H1 (cell line): ENCODE data around the gene MSTO1. TPM values are rescaled to one million over a fixed set of nuclear protein-coding genes. Genes with fewer than 3 reads are reported as not detected.
"Not testable (repeated sequence)": the region's sequence is repeated elsewhere in the genome, so short reads cannot be mapped to it uniquely, and the experiment has no call there.

ENCODE experiments used
- CTCF ChIA-PET: fragments of 300-600 bp; sonication (Branson Sonifier 250); formaldehyde crosslinking; loops from one replicate; lab custom pipeline; 2021; ENCODE audit not compliant: partially characterized antibody; lab: Charles Lee
- POLR2A ChIA-PET: fragments of 300-600 bp; sonication (Branson Sonifier 250); formaldehyde crosslinking; loops from one replicate; lab custom pipeline; 2021; ENCODE audit warnings: inconsistent platforms; ENCODE audit not compliant: partially characterized antibody; lab: Charles Lee
- DNase-seq, 2 experiments: peaks; one replicate each; pipeline versions ENCODE4 v3.0.0 to v3.0.0-alpha.2; 2010 to 2022; ENCODE audit warnings: low spot score in 2 of 2, low read depth in 1 of 2, mixed read lengths in 1 of 2
- FAIRE-seq: peaks from 2 replicates; lab custom pipeline; 2011; peaks lifted over from hg19 to GRCh38; lab: Jason Lieb, UNC
- H2AFZ ChIP-seq: 2 replicates; pipeline ENCODE4 v1.8.1; 2012; ENCODE audit warnings: low read length, inconsistent platforms
- H2AK5ac ChIP-seq: 2 replicates; pipeline ENCODE4 v1.6.1; 2013; ENCODE audit warnings: low read depth, low read length
- H2BK120ac ChIP-seq: replicated peaks from 2 replicates; pipeline ENCODE3; 2013; ENCODE audit warnings: low read depth, low read length, inconsistent platforms
- H2BK12ac ChIP-seq: 2 replicates; pipeline ENCODE4 v1.6.1; 2013; ENCODE audit warnings: low read depth, low read length
- H2BK15ac ChIP-seq: 2 replicates; pipeline ENCODE4 v1.6.1; 2013; ENCODE audit warnings: low read length
- H2BK20ac ChIP-seq: 2 replicates; pipeline ENCODE4 v1.6.1; 2013; ENCODE audit warnings: low read length
- H2BK5ac ChIP-seq: 2 replicates; pipeline ENCODE4 v1.6.1; 2013; ENCODE audit warnings: low read depth, low read length
- H3K14ac ChIP-seq: 2 replicates; pipeline ENCODE4 v1.6.1; 2013; ENCODE audit warnings: inconsistent platforms; ENCODE audit not compliant: insufficient read length
- H3K18ac ChIP-seq: 2 replicates; pipeline ENCODE4 v1.6.1; 2013; ENCODE audit warnings: low read length; ENCODE audit errors: extremely low read depth
- H3K23ac ChIP-seq: 2 replicates; pipeline ENCODE4 v1.6.1; 2013; ENCODE audit warnings: inconsistent platforms; ENCODE audit not compliant: insufficient read length
- H3K23me2 ChIP-seq: 2 replicates; pipeline ENCODE4 v1.6.1; 2013; ENCODE audit warnings: low read depth, low read length
- H3K27ac ChIP-seq: 2 replicates; pipeline ENCODE4 v1.6.1; 2011; ENCODE audit warnings: low read depth, low read length, inconsistent platforms
- H3K27me3 ChIP-seq, 4 experiments: replicated peaks in 1 of 4; 1 replicate in 1 of 4; 2 replicates in 3 of 4; pipeline versions ENCODE4 v1.6.1 to v1.8.1; 2011 to 2013; ENCODE audit warnings: low read length in 3 of 4, mild to moderate bottlenecking in 3 of 4, inconsistent platforms in 2 of 4, mixed read lengths in 2 of 4, moderate library complexity in 1 of 4; ENCODE audit not compliant: control insufficient read depth in 3 of 4, insufficient read depth in 3 of 4; ENCODE audit errors: extremely low read depth in 1 of 4
- H3K36me3 ChIP-seq, 4 experiments: 2 replicates each; pipeline versions ENCODE4 v1.6.1 to v1.8.1; 2011 to 2013; ENCODE audit warnings: mild to moderate bottlenecking in 4 of 4, low read length in 3 of 4, moderate library complexity in 2 of 4, control low read depth in 1 of 4, inconsistent platforms in 1 of 4; ENCODE audit not compliant: insufficient read depth in 4 of 4, control insufficient read depth in 2 of 4
- H3K4ac ChIP-seq: replicated peaks from 2 replicates; pipeline ENCODE3; 2013; ENCODE audit warnings: low read length, low read depth, mixed read lengths, inconsistent platforms; ENCODE audit not compliant: insufficient read length
- H3K4me1 ChIP-seq, 4 experiments: replicated peaks in 1 of 4; 1 replicate in 1 of 4; 2 replicates in 3 of 4; pipeline versions ENCODE4 v1.6.1 to v1.8.1; 2011 to 2013; ENCODE audit warnings: low read length in 3 of 4, inconsistent platforms in 2 of 4, mixed read lengths in 1 of 4; ENCODE audit not compliant: insufficient read depth in 4 of 4, control insufficient read depth in 3 of 4
- H3K4me2 ChIP-seq, 2 experiments: 2 replicates each; pipeline versions ENCODE4 v1.6.1 to v1.8.1; 2011 to 2013; ENCODE audit warnings: low read depth in 2 of 2, low read length in 2 of 2, control low read depth in 1 of 2, inconsistent platforms in 1 of 2, mild to moderate bottlenecking in 1 of 2; ENCODE audit not compliant: insufficient read depth in 1 of 2
- H3K4me3 ChIP-seq, 4 experiments: fragments of 200-600, 300-600 bp in 1 of 4; sonication (generic), shearing (Covaris generic), sonication (Bioruptor Twin) in 1 of 4; 2 replicates each; pipeline versions ENCODE4 v1.5.1 to v1.8.1; 2011 to 2016; ENCODE audit warnings: low read length in 4 of 4, low read depth in 3 of 4, control low read depth in 2 of 4, inconsistent platforms in 2 of 4, mild to moderate bottlenecking in 2 of 4, mixed read lengths in 1 of 4, moderate library complexity in 1 of 4; ENCODE audit not compliant: insufficient read depth in 2 of 4; ENCODE audit errors: extremely low read depth in 1 of 4
- H3K56ac ChIP-seq: replicated peaks from 2 replicates; pipeline ENCODE3; 2013; ENCODE audit warnings: low read depth, mild to moderate bottlenecking, mixed read lengths, low read length, inconsistent platforms; ENCODE audit not compliant: insufficient read length
- H3K79me1 ChIP-seq: 2 replicates; pipeline ENCODE4 v1.6.1; 2013; ENCODE audit warnings: low read depth, low read length, control low read depth
- H3K79me2 ChIP-seq, 2 experiments: 2 replicates each; pipeline versions ENCODE4 v1.6.1 to v1.8.1; 2012 to 2013; ENCODE audit warnings: low read length in 2 of 2, mild to moderate bottlenecking in 2 of 2, inconsistent platforms in 1 of 2; ENCODE audit not compliant: insufficient read depth in 2 of 2, control insufficient read depth in 1 of 2
- H3K9ac ChIP-seq, 4 experiments: replicated peaks in 1 of 4; 1 replicate in 1 of 4; 2 replicates in 3 of 4; pipeline versions ENCODE4 v1.6.1 to v1.8.1; 2011 to 2013; ENCODE audit warnings: low read depth in 3 of 4, low read length in 3 of 4, control low read depth in 2 of 4, mild to moderate bottlenecking in 2 of 4, moderate library complexity in 2 of 4, inconsistent platforms in 1 of 4; ENCODE audit errors: extremely low read depth in 1 of 4
- H3K9me3 ChIP-seq, 2 experiments: 2 replicates each; pipeline versions ENCODE4 v1.6.1 to v1.8.1; 2012 to 2013; ENCODE audit warnings: mild to moderate bottlenecking in 2 of 2, moderate library complexity in 2 of 2, control low read depth in 1 of 2, inconsistent platforms in 1 of 2, low read depth in 1 of 2, low read length in 1 of 2, mixed read lengths in 1 of 2; ENCODE audit not compliant: insufficient read depth in 2 of 2
- H4K20me1 ChIP-seq, 2 experiments: replicated peaks in 1 of 2; 2 replicates each; pipeline versions ENCODE3 to v1.8.1; 2011 to 2013; ENCODE audit warnings: inconsistent platforms in 2 of 2, low read length in 2 of 2, mild to moderate bottlenecking in 1 of 2; ENCODE audit not compliant: insufficient read depth in 2 of 2, control insufficient read depth in 1 of 2
- H4K5ac ChIP-seq: 2 replicates; pipeline ENCODE4 v1.6.1; 2013; ENCODE audit warnings: low read length, low read depth, mixed read lengths, inconsistent platforms; ENCODE audit not compliant: insufficient read length
- H4K8ac ChIP-seq: 2 replicates; pipeline ENCODE4 v1.8.0; 2013; ENCODE audit warnings: mild to moderate bottlenecking, moderate library complexity, low read length, inconsistent platforms; ENCODE audit not compliant: insufficient read depth; ENCODE audit errors: extremely low read depth
- H4K91ac ChIP-seq: replicated peaks from 2 replicates; pipeline ENCODE3; 2013; ENCODE audit warnings: low read length, mixed read lengths, inconsistent platforms; ENCODE audit not compliant: insufficient read length
- WGBS, 2 experiments: shearing (Covaris generic) in 1 of 2; methylation state at CpG; one replicate each; pipeline versions ENCODE4 v1.1.6 to v1.1.7; 2013 to 2015; ENCODE audit warnings: low lambda C conversion rate in 2 of 2, mixed read lengths in 2 of 2, inconsistent platforms in 1 of 2, low coverage in 1 of 2, missing lambda C conversion rate in 1 of 2; ENCODE audit not compliant: insufficient replicate concordance in 2 of 2, insufficient coverage in 1 of 2, insufficient read length in 1 of 2; ENCODE audit errors: extremely low coverage in 1 of 2, missing lambda C conversion rate in 1 of 2; 5-methylcytosine and 5-hydroxymethylcytosine counted together
- polyA plus RNA-seq, 7 experiments: library from polyadenylated mRNA; depleted of rRNA in 3 of 7; stranded (reverse) in 5 of 7; unstranded in 2 of 7; fragments of >200 nt in 5 of 7; fragments of 200-250 nt in 2 of 7; gene quantifications; 1 replicate in 5 of 7; 2 replicates in 1 of 7; 4 replicates in 1 of 7; pipeline versions ENCODE4 v1.2.1 to v1.2.3, GENCODE V29; 2011 to 2013; ENCODE audit warnings: missing spikeins in 2 of 7, mixed read lengths in 2 of 7
- total RNA-seq: library from RNA; stranded (reverse); fragmentation: NEBNext Ultra II Directional; extraction: Animal tissue kit (Norgen Biotek cat#: 25700); gene quantifications from 2 replicates; pipeline ENCODE4 v1.2.1, GENCODE V29; 2021

Gene MSTO1
- total and polyA plus RNA-seq, 2 of the 8 experiments (the other 6 are each of a cell fraction or from before 2014, with no cell fraction given), result 40.5 to 51.0 TPM

- H2AFZ ChIP-seq, H3K79me2 ChIP-seq, H3K56ac ChIP-seq, H2AK5ac ChIP-seq, H2BK20ac ChIP-seq, H4K20me1 ChIP-seq, H3K36me3 ChIP-seq, H4K91ac ChIP-seq, H2BK15ac ChIP-seq, H3K4me2 ChIP-seq, POLR2A ChIA-PET, H3K4ac ChIP-seq, H3K4me3 ChIP-seq, H3K4me1 ChIP-seq, H2BK5ac ChIP-seq, H3K9me3 ChIP-seq, H3K14ac ChIP-seq, H2BK12ac ChIP-seq, H3K9ac ChIP-seq, H2BK120ac ChIP-seq, H4K5ac ChIP-seq, H4K8ac ChIP-seq, H3K18ac ChIP-seq, CTCF ChIA-PET, H3K27ac ChIP-seq, DNase-seq, FAIRE-seq, H3K79me1 ChIP-seq, H3K23ac ChIP-seq, H3K27me3 ChIP-seq, H3K23me2 ChIP-seq: not testable (repeated sequence)
- WGBS, 2 experiments, result 89% methylated on average over 2 of the region's 7 CpGs; no CpG with 5 or more reads in 1 of the 2 experiments
Observed at GRCh38 chr1:155626428-155626827, 16.4 kb downstream of the MSTO1 start.
